Activated CD8-positive, alpha-beta memory T cell treated with anti-CD3 and anti-CD28 coated beads for 36 hours (primary cell): ENCODE measurements around the gene ASXL2. TPM values are rescaled to one million over a fixed set of nuclear protein-coding genes. Genes with fewer than 3 reads are reported as not detected.

ENCODE experiments used
- CTCF ChIA-PET: fragments of 350-600 bp; sonication (Branson Sonifier 250); formaldehyde crosslinking; loops from one replicate; lab custom pipeline; 2021; ENCODE audit warnings: antibody characterized with exemption; lab: Charles Lee
- POLR2A ChIA-PET: fragments of 350-600 bp; sonication (Branson Sonifier 250); formaldehyde crosslinking; loops from one replicate; lab custom pipeline; 2021; ENCODE audit warnings: antibody characterized with exemption; lab: Charles Lee
- total RNA-seq, 2 experiments: library from RNA; stranded (reverse); gene quantifications; one replicate each; pipeline ENCODE4 v1.2.3, GENCODE V29; 2021

ASXL2 gene
- total RNA-seq, 2 experiments from 2014 or later, result 84.2 to 84.7 TPM

- POLR2A ChIA-PET, result interaction anchor here (0.6 to 2.5 kb wide), 6 partner anchors 23 to 279 kb away, joined by 5 to 11 read pairs (median 6); no protein-coding TSS in a partner anchor
- CTCF ChIA-PET, result interaction anchor here (0.7 to 0.9 kb wide), 2 partner anchors 33 to 88 kb away, joined by 3 to 4 read pairs; partner anchors contain the start of gene ASXL2
Measured at GRCh38 chr2:25790074-25790790, 88.1 kb downstream of the ASXL2 start.

GRCh38 chr2:25788457-25788856 lies 89.8 kb downstream of the ASXL2 start:
- CTCF ChIA-PET, result no interaction called here
- POLR2A ChIA-PET, result interaction anchor here (2.5 kb wide), 1 partner anchor 37 kb away, joined by 7 read pairs; no protein-coding TSS in a partner anchor

- POLR2A ChIA-PET, result interaction anchor here (0.7 kb wide), 1 partner anchor 226 kb away, joined by 4 read pairs; no protein-coding TSS in a partner anchor
- CTCF ChIA-PET, result no interaction called here
Measured at GRCh38 chr2:25787020-25787419, 91.3 kb downstream of the ASXL2 start.

- ChIA-PET POLR2A (no interaction called here), CTCF (no interaction called here)
Measured at GRCh38 chr2:25784404-25784803, 93.9 kb downstream of the ASXL2 start.

- ChIA-PET CTCF (no interaction called here), POLR2A (no interaction called here)
Measured at GRCh38 chr2:25777077-25777476, 101.2 kb downstream of the ASXL2 start.

GRCh38 chr2:25772078-25772477 lies 106.2 kb downstream of the ASXL2 start:
- POLR2A ChIA-PET, result no interaction called here
- CTCF ChIA-PET, result no interaction called here

- ChIA-PET POLR2A (no interaction called here), CTCF (no interaction called here)
Measured at GRCh38 chr2:25763575-25763974, 114.7 kb downstream of the ASXL2 start.

GRCh38 chr2:25760297-25760696 lies 118.0 kb downstream of the ASXL2 start:
- POLR2A ChIA-PET, result no interaction called here
- CTCF ChIA-PET, result no interaction called here

- CTCF ChIA-PET, result interaction anchor here (0.9 kb wide), 1 partner anchor 66 kb away, joined by 6 read pairs; no protein-coding TSS in a partner anchor
- POLR2A ChIA-PET, result interaction anchor here (0.6 to 0.7 kb wide), 2 partner anchors 17 to 214 kb away, joined by 3 read pairs; no protein-coding TSS in a partner anchor
Measured at GRCh38 chr2:25758348-25758747, 119.9 kb downstream of the ASXL2 start.

- CTCF ChIA-PET, result interaction anchor here (0.9 kb wide), 1 partner anchor 66 kb away, joined by 6 read pairs; no protein-coding TSS in a partner anchor
Measured at GRCh38 chr2:25757906-25758305, 120.4 kb downstream of the ASXL2 start.

GRCh38 chr2:25756536-25756935 lies 121.8 kb downstream of the ASXL2 start:
- CTCF ChIA-PET, result interaction anchor here (0.6 kb wide), 1 partner anchor 403 kb away, joined by 4 read pairs; no protein-coding TSS in a partner anchor
- POLR2A ChIA-PET, result no interaction called here

More at GRCh38 chr2:25757906-25758305, 120.4 kb downstream of the ASXL2 start:
- POLR2A ChIA-PET, result interaction anchor here (0.6 to 0.7 kb wide), 2 partner anchors 18 to 213 kb away, joined by 3 read pairs; no protein-coding TSS in a partner anchor

GRCh38 chr2:25749676-25750075 lies 128.6 kb downstream of the ASXL2 start:
- ChIA-PET POLR2A (no interaction called here), CTCF (no interaction called here)

GRCh38 chr2:25744055-25744454 lies 134.2 kb downstream of the ASXL2 start:
- ChIA-PET CTCF (no interaction called here), POLR2A (interaction anchor here (0.9 kb wide), 1 partner anchor 7 kb away, joined by 4 read pairs; no protein-coding TSS in a partner anchor)

GRCh38 chr2:25743132-25743830 lies 135.0 kb downstream of the ASXL2 start:
- ChIA-PET CTCF (no interaction called here), POLR2A (interaction anchor here (0.9 to 1.0 kb wide), 2 partner anchors 8 to 9 kb away, joined by 4 read pairs; no protein-coding TSS in a partner anchor)

GRCh38 chr2:25742501-25742900 lies 135.8 kb downstream of the ASXL2 start:
- ChIA-PET POLR2A (interaction anchor here (1.0 kb wide), 1 partner anchor 9 kb away, joined by 4 read pairs; no protein-coding TSS in a partner anchor), CTCF (no interaction called here)

- CTCF ChIA-PET, result interaction anchor here (1.1 kb wide), 1 partner anchor 41 kb away, joined by 3 read pairs; no protein-coding TSS in a partner anchor
- POLR2A ChIA-PET, result no interaction called here
Measured at GRCh38 chr2:25740810-25741381, 137.4 kb downstream of the ASXL2 start.

GRCh38 chr2:25738383-25739343 lies 139.6 kb downstream of the ASXL2 start:
- ChIA-PET POLR2A (no interaction called here), CTCF (no interaction called here)

- ChIA-PET CTCF (no interaction called here), POLR2A (interaction anchor here (0.7 kb wide), 1 partner anchor 14 kb away, joined by 3 read pairs; no protein-coding TSS in a partner anchor)
Measured at GRCh38 chr2:25736899-25737515, 141.3 kb downstream of the ASXL2 start.
